Activated CD4-positive, alpha-beta T cell treated with anti-CD3 and anti-CD28 coated beads, Interleukin-2, amount 10 ng/mL, durations not matched to agents 7 days and 5 days (primary cell): ENCODE results near the gene TM9SF3. TPM values are rescaled to one million over a fixed set of nuclear protein-coding genes. Genes with fewer than 3 reads are reported as not detected.

Experiments
- total RNA-seq, 2 experiments: library from RNA; stranded (reverse); gene quantifications; one replicate each; pipeline ENCODE4 v1.2.3, GENCODE V29; 2021

Gene TM9SF3
- total RNA-seq, 2 experiments from 2014 or later: 73.5 to 76.1 TPM

Other genes starting within 250 kb of the TM9SF3 start
- gene OPALIN, start 228.0 kb downstream of the TM9SF3 start, total RNA-seq: not detected
- under 1 TPM in 1 of 2 experiments, not detected in 1; 0.17 TPM for gene TLL2, start 73.1 kb downstream of the TM9SF3 start, total RNA-seq
- gene PIK3AP1, start 133.5 kb upstream of the TM9SF3 start, total RNA-seq: 1 to 10 TPM in 1 of 2 experiments, under 1 TPM in 1; 0.72 to 1.1 TPM
- gene LCOR, start 245.3 kb upstream of the TM9SF3 start, total RNA-seq: 10 to 100 TPM; 31.1 to 32.0 TPM